GM21526 (cell line): Measurements from ENCODE around the gene WDFY4.

Source experiments
- ATAC-seq: cut with Tn5 transposase; IDR thresholded peaks from one replicate; pipeline ENCODE4 v1.9.1; 2021; ENCODE audit warnings: moderate library complexity; ENCODE audit not compliant: unreplicated experiment, low FRiP score

Gene WDFY4

DNA sequence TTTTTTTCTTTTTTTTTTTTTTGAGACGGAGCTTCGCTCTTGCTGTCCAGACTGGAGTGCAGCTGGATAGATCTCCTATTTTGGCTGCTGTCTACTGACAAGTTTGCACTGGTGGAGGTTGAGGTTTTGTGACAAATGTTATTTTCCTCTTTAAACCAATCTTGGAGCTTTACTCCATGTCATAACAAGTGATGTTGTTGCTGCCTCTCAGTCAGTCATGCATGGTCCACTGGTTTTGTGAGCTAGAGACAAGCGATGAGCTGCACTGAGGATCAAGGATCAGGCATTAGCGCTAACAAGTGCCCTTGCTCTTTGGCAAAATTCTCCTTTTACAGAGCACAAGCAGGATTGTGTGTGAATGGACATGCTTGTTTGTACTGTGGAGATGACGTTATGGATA lies 805 bp upstream of the WDFY4 start:
- no peak for ATAC-seq

GRCh38 chr10:48684463-48684791 lies 246 bp upstream of the WDFY4 start:
- peak; percentile 21 for ATAC-seq

DNA sequence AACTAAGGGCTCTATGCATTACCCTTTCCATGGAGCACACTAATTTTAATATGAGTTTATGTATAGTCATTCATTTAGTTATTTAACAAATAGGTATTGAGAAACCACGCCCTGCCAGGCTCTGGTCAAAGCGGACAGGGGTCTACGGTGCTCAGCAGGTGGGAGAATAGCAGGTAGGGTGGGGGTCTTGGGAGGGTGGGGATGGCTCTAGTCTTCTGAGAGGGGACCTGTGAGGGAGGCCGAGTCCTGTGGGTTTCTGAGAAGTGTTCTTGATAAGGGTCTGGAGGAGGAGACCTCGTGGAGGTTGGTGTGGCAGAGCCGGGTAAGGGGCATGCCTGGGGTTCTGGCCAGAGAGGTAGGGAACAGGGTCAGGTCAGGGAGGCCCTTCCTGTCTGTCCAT lies 1.1 kb downstream of the WDFY4 start:
- no peak for ATAC-seq

- ATAC-seq, result no peak
These were observed 6.4 kb downstream of the WDFY4 start for GRCh38 chr10:48690791-48691660.

GRCh38 chr10:48691812-48692528 lies 7.3 kb downstream of the WDFY4 start:
- no peak for ATAC-seq

DNA sequence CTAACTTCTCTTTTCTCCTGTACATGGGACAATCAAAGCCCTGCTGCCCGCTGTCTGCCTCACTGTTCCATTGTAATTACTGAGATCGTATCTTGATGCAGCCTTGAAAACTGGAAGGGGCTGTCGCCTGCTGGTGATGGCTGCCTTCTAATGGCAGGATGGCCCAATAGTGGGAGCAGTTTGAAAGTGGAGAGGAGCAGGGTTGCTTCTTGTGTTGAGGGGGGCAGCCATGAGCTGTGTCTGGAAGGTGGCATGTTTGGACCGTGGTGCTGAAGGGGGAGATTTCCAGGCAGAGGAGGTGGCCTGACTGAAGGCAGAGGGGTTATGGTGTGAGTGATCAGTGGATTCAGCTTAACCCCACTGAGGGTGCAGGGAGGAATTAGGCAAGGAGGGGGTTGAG lies 8.1 kb downstream of the WDFY4 start:
- ATAC-seq, result no peak

DNA sequence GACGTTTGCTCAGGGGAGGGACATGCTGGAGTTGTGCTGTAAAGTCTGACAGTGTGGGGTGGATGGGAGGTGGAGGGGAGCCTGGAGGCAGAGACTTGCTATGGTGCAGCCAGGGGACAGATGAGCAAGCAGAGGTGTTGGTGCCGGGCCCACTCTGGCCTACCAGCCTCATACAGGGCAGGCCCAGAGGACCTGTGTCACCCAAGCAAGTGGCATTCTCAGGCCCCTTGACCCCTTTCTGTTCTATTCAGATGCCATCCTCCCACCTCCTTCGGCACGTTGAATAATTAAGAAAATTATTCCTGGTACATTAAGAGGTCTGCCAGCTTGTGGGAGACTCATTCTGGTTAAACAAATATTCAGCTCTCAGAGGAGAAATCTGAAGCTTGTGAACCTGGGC lies 8.5 kb downstream of the WDFY4 start:
- ATAC-seq, result no peak

GRCh38 chr10:48694371-48695030 lies 9.8 kb downstream of the WDFY4 start:
- no peak for ATAC-seq

DNA sequence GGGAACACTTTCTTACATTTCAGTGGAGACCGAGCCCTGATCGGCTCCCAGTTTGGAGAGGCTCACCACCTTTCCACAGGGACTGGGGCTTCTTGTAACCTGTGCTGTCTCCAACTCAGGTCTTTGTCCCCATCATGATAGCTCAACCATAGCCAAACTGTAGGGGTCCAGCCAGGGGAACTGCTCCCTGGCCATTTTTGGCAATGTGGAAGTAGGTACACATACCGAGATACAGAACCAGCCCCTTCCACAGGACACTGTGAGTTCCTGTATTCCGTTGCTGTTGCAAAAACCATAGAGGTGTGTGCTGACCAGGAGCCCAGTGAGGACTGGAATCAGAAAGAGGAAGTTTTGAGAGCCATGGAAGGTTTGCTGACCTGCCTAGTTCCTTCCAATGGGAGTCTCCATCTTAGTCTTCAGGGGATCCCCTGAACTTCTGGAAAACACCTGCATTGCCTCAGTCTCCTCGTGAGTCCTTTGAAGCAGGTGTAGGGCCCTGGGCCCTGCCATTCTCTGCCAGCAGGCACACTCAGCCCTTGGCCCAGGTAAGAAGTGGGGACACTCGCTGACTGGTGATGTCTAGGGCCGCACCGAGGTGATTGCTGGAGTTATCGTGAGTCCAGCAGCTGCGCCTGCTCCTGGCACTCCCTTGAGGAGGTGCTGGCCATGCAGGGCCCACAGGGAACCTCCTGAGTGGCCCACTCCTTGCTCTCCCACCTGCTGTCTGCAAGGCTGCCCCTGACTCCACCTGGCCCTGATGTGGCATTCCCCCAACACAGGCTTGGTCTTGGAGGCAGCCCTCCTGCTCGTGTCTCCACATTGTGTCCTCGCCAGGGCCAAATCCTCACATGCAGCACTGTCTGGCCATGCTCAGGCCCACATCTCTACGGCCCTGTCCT lies 11.2 kb downstream of the WDFY4 start:
- ATAC-seq, result no peak

DNA sequence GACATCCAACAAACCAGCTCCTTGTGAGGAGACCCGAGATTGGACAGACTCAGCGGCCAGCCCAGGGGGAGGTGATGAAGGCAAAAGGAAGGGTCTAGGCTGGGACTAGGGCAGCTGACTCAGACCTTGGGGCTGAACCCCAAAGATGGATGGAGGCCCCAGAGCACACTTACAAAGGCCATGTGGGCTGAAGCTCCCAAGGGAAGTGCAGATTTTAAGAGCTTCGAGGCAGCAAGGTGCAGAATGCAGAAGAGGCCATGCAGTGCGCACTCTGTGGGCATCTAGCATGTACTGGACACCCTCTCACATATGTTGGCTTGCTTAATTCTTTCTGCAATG lies 11.8 kb downstream of the WDFY4 start:
- no peak for ATAC-seq

GRCh38 chr10:48697091-48697490 lies 12.4 kb downstream of the WDFY4 start:
- no peak for ATAC-seq

DNA sequence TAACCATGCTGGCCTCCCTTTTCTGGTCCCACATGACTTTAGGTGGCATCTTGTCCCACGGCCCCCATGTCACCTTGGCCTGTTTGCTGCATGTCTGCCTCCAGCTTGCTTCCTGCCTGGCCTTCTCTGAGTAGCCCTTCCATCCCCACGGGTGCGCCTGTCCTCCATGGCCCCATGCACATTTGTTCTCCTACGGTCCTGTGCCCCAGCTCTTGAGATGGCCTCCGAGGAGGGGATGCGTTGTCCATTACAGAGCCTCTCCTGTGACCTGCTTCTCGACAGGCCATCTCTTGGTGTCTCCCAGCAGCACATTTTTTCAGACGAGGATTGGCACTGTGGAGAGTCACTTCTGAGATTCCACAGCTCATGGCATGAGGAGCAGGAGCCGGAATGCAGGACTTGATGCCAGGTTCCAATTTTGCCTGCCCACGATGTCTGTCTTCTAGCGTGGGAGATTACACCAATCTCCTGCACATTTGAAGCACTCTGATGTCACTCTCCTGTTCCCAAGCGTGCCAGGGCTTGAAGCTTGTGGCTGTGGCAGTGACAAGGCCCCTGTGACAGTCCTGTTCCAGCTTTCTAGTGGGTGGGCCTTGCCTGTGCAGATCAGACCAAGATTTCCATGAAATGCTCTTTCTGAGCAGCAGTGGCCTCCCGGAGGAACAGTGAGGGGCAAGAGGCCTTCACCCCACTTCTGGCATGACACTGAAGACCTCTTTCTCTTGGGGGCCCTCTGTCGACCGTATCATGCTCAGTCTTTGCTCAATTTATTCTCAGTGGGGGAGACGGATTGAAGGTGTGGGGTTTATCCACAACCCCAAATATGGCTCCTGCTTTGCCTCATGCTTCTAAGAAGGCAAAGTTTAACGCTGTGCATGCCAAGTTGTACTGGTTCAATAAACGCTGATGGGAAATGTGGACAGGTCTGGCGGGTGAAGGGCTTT lies 13.4 kb downstream of the WDFY4 start:
- ATAC-seq, result no peak

DNA sequence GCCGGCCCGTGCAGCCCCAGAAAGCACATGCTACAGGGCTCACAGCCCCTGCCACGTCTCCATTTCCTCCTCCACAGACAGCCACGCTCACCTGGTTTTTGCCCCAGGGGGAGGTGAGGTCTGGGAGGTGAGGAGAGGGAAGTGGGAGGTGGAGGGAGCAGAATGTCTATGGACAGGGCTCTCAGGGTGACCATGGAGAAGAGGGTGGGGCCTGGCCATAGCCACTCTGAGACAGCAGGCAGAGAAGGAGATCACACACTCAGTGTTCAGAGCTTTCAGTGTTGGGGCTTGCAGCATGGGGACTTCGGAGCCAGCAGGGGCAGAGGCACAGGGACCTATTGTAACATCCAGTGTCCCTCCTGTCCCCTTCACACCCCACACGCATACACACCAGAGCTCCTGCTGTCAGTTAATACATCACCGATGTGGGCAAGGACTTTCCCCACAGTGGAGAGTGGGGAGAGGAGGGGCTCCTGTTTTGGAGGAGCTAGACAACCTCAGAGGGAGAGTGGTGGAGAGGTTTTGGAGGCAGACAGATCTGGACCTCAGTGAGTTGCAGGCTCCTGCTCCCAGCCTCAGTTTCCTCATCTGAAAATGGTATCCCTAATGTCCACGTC lies 14.4 kb downstream of the WDFY4 start:
- no peak for ATAC-seq

DNA sequence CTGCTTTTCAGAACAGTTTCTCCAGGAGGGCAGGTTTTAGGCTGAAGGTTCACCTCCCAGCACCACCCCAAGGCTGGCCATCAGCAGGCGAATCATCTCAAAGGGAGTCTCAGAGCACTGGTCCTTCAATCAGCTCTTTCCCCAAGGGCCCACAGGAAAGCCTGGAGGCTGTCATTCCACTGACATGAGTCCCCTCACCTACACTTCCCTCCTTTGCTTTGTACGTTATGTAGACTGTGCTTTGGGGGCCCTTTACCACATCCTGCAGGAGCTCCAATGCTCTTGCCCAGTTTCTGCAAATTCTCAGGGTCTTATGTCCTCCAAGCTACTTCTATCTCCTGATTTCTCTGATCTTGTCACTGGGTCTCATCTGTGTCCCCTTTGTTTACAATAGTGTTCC lies 15.4 kb downstream of the WDFY4 start:
- no peak for ATAC-seq

- ATAC-seq, result no peak
These were observed 15.8 kb downstream of the WDFY4 start for GRCh38 chr10:48700493-48700892.

DNA sequence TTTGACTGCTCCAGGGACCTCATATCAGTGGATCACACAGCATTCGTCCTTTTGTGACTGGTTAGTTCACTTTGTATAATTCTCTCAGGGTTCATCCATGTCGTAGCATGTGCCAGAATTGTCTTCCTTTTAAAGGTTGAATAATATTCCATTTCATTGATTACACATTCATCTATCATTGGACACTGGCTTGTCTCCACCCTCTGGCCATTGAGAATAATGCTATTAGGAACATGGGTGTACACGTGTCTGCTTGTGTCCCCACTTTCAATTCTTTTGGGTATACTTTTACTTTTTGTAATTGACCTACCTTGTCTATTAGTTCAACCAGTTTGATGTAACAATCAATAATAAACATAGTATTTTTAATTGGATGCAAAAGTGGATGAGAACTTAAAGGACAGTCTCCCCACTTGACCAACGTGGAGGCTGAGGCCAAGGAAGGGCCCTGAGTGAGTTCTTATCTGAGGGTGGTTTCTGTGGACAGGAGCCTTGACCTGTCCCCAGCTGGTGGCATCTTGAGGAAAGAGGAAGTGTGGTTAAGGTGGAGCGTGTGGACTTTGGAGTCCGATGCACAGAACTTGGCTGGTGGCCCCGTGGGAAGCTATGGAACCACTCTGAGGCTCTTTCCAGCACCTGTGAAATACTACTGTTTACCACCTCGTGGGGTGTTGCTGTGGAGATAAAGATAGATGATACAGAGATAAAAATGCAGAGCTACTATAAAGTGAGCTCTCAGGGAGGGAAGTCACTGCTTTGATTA lies 16.6 kb downstream of the WDFY4 start:
- no peak for ATAC-seq

DNA sequence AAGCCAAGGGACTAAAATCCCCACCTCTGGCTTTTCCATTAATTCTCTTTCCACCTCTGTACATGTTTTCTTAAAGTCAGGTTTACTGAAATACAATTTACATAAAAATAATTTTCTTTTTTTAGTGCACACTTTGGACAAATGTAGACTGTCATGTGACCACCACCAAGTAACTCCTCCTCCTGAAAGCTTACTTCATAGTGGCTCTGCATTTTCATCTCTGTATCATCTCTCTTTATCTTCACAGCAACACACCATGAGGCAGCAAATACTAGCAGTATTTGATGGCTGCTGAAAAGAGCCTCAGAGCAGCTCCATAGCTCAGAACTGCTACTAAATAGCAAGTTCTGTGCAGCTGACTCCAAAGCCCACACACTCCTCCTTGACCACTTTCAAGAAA lies 17.3 kb downstream of the WDFY4 start:
- no peak for ATAC-seq

- no peak for ATAC-seq
These were observed 19.0 kb downstream of the WDFY4 start for GRCh38 chr10:48703531-48704122.
